T-helper 1 cell treated with Interleukin-12 subunit alpha and Interleukin-12 subunit beta and Interleukin-4 antibody, amounts not matched to agents 30 ng/mL and 1 ng/mL, for 36 hours (primary cell): ENCODE data around the gene CRTC1. TPM values are rescaled to one million over a fixed set of nuclear protein-coding genes. Genes with fewer than 3 reads are reported as not detected.

Source experiments
- intact Hi-C: fragments of 100-400 bp; cut with micrococcal nuclease; formaldehyde crosslinking; loops from one replicate; pipeline ENCODE4 v1.15.1; 2024
- total RNA-seq: library from RNA; stranded (reverse); gene quantifications from 2 replicates; pipeline ENCODE4 v1.2.3, GENCODE V29; 2022

Gene CRTC1
- total RNA-seq, 1 donor from 2014 or later: 9.2 TPM

GRCh38 chr19:18763674-18764590, 80.5 kb downstream of the CRTC1 start:
- intact Hi-C loops: no loop called here

- intact Hi-C loops: no loop called here
These were observed 81.1 kb downstream of the CRTC1 start for GRCh38 chr19:18764591-18765051.

- intact Hi-C loops: no loop called here
These were observed 81.7 kb downstream of the CRTC1 start for GRCh38 chr19:18765224-18765623.

GRCh38 chr19:18768046-18768771, 84.7 kb downstream of the CRTC1 start:
- intact Hi-C loops: no loop called here

GRCh38 chr19:18768997-18769891, 85.8 kb downstream of the CRTC1 start:
- intact Hi-C loops: no loop called here

GRCh38 chr19:18769989-18770528, 86.6 kb downstream of the CRTC1 start:
- intact Hi-C loops: no loop called here

GRCh38 chr19:18770663-18771327, 87.3 kb downstream of the CRTC1 start:
- intact Hi-C loops: no loop called here

- intact Hi-C loops: no loop called here
These were observed 88.1 kb downstream of the CRTC1 start for GRCh38 chr19:18771328-18772242.

GRCh38 chr19:18772620-18773587, 89.4 kb downstream of the CRTC1 start:
- intact Hi-C loops: no loop called here

GRCh38 chr19:18773682-18774081, 90.2 kb downstream of the CRTC1 start:
- intact Hi-C loops: no loop called here

GRCh38 chr19:18774107-18774506, 90.6 kb downstream of the CRTC1 start:
- intact Hi-C loops: no loop called here

GRCh38 chr19:18774782-18775444, 91.4 kb downstream of the CRTC1 start:
- intact Hi-C loops: no loop called here

- intact Hi-C loops: no loop called here
These were observed 92.3 kb downstream of the CRTC1 start for GRCh38 chr19:18775586-18776287.

GRCh38 chr19:18776288-18776594, 92.8 kb downstream of the CRTC1 start:
- intact Hi-C loops: no loop called here

- intact Hi-C loops: no loop called here
These were observed 93.3 kb downstream of the CRTC1 start for GRCh38 chr19:18776736-18777135.

GRCh38 chr19:18777301-18778075, 94.0 kb downstream of the CRTC1 start:
- intact Hi-C loops: no loop called here

- intact Hi-C loops: no loop called here
These were observed 94.6 kb downstream of the CRTC1 start for GRCh38 chr19:18778076-18778389.
